ENCODE measurements around the gene TPSAB1. TPM values are rescaled to one million over a fixed set of nuclear protein-coding genes. Genes with fewer than 3 reads are reported as not detected.
A peak's percentile ranks its signal among the peaks of the same experiment; 100 is the strongest.

Gene TPSAB1
- total RNA-seq, 1 experiment from 2014 or later = not detected

GRCh38 chr16:1213796-1214372 lies 26.6 kb upstream of the TPSAB1 start:
- H3K4me1 Mint-ChIP-seq (ENCODE audit: low read depth, unreplicated experiment) = no peaks in the 10 kb centered on the region
- no peak for DNase-seq
- H3K9me3 Mint-ChIP-seq (ENCODE audit: low read depth, unreplicated experiment) = no peaks in the 10 kb centered on the region
- CTCF ChIA-PET = no interaction called here
- no peak for TF ChIP-seq CTCF (IDR thresholded peaks at IDR 0.05; ENCODE audit: unreplicated experiment)
- H3K27me3 Mint-ChIP-seq (ENCODE audit: unreplicated experiment) = peaks cover 87% of the 10 kb centered on the region
- peaks cover 5% of the 10 kb centered on the region for H3K36me3 Mint-ChIP-seq (ENCODE audit: insufficient read depth, unreplicated experiment)
- H3K27ac Mint-ChIP-seq (ENCODE audit: unreplicated experiment) = no peak overlapping the region
- BruUV-seq (replicated peaks) = no TSS peak
- intact Hi-C loops (cut with micrococcal nuclease; ENCODE audit: unreplicated experiment) = no loop called here
- no peak overlapping the region for H3K4me3 Mint-ChIP-seq (ENCODE audit: low read depth, unreplicated experiment)

GRCh38 chr16:1214719-1215118 lies 25.8 kb upstream of the TPSAB1 start:
- H3K9me3 Mint-ChIP-seq (ENCODE audit: low read depth, unreplicated experiment) = no peaks in the 10 kb centered on the region
- peaks cover 89% of the 10 kb centered on the region for H3K27me3 Mint-ChIP-seq (ENCODE audit: unreplicated experiment)
- intact Hi-C loops (cut with micrococcal nuclease; ENCODE audit: unreplicated experiment) = no loop called here
- TF ChIP-seq CTCF (IDR thresholded peaks at IDR 0.05; ENCODE audit: unreplicated experiment) = no peak
- CTCF ChIA-PET = interaction anchor here (0.6 kb wide), 1 partner anchor 21 kb away, joined by 5 read pairs; no protein-coding TSS in a partner anchor
- H3K36me3 Mint-ChIP-seq (ENCODE audit: insufficient read depth, unreplicated experiment) = peaks cover 5% of the 10 kb centered on the region
- no peak overlapping the region for H3K4me3 Mint-ChIP-seq (ENCODE audit: low read depth, unreplicated experiment)
- H3K4me1 Mint-ChIP-seq (ENCODE audit: low read depth, unreplicated experiment) = no peaks in the 10 kb centered on the region
- DNase-seq = no peak
- BruUV-seq (replicated peaks) = no TSS peak
- no peak overlapping the region for H3K27ac Mint-ChIP-seq (ENCODE audit: unreplicated experiment)

- H3K27me3 Mint-ChIP-seq (ENCODE audit: unreplicated experiment) = peaks cover 85% of the 10 kb centered on the region
- TF ChIP-seq CTCF (IDR thresholded peaks at IDR 0.05; ENCODE audit: unreplicated experiment) = no peak
- CTCF ChIA-PET = interaction anchor here (0.6 kb wide), 1 partner anchor 618 kb away, joined by 6 read pairs; no protein-coding TSS in a partner anchor
- no peaks in the 10 kb centered on the region for H3K4me1 Mint-ChIP-seq (ENCODE audit: low read depth, unreplicated experiment)
- peaks cover 4% of the 10 kb centered on the region for H3K36me3 Mint-ChIP-seq (ENCODE audit: insufficient read depth, unreplicated experiment)
- H3K9me3 Mint-ChIP-seq (ENCODE audit: low read depth, unreplicated experiment) = no peaks in the 10 kb centered on the region
- H3K27ac Mint-ChIP-seq (ENCODE audit: unreplicated experiment) = no peak overlapping the region
- intact Hi-C loops (cut with micrococcal nuclease; ENCODE audit: unreplicated experiment) = no loop called here
- H3K4me3 Mint-ChIP-seq (ENCODE audit: low read depth, unreplicated experiment) = no peak overlapping the region
- no TSS peak for BruUV-seq (replicated peaks)
- no peak for DNase-seq
Measured at GRCh38 chr16:1215574-1216295, 24.8 kb upstream of the TPSAB1 start.

- H3K27me3 Mint-ChIP-seq (ENCODE audit: unreplicated experiment) = peaks cover 85% of the 10 kb centered on the region
- no peak for TF ChIP-seq CTCF (IDR thresholded peaks at IDR 0.05; ENCODE audit: unreplicated experiment)
- H3K4me1 Mint-ChIP-seq (ENCODE audit: low read depth, unreplicated experiment) = peaks cover 2% of the 10 kb centered on the region
- intact Hi-C loops (cut with micrococcal nuclease; ENCODE audit: unreplicated experiment) = no loop called here
- CTCF ChIA-PET = interaction anchor here (0.6 kb wide), 1 partner anchor 617 kb away, joined by 6 read pairs; no protein-coding TSS in a partner anchor
- H3K27ac Mint-ChIP-seq (ENCODE audit: unreplicated experiment) = no peak overlapping the region
- H3K36me3 Mint-ChIP-seq (ENCODE audit: insufficient read depth, unreplicated experiment) = no peaks in the 10 kb centered on the region
- no peaks in the 10 kb centered on the region for H3K9me3 Mint-ChIP-seq (ENCODE audit: low read depth, unreplicated experiment)
- DNase-seq = peak; percentile 43
- no peak overlapping the region for H3K4me3 Mint-ChIP-seq (ENCODE audit: low read depth, unreplicated experiment)
- BruUV-seq (replicated peaks) = no TSS peak
Measured at GRCh38 chr16:1216296-1216619, 24.2 kb upstream of the TPSAB1 start.

All from Calu3 (cell line).